ENCODE results near the gene LCN2. TPM values are rescaled to one million over a fixed set of nuclear protein-coding genes. Genes with fewer than 3 reads are reported as not detected.

Gene LCN2
- total RNA-seq, result 0.09 TPM
- polyA plus RNA-seq (ENCODE audit: insufficient read depth in 1 of 8, insufficient read length in 8 of 8, low replicate concordance in 1 of 8), result 1 to 10 TPM in 5 of 8 donors, under 1 TPM in 3; 0.72 to 2.8 (median 1.3) TPM
- long read RNA-seq, donor 1, result 0 reads
- long read RNA-seq, donor 2, result 0 reads
- long read RNA-seq, donor 3, partial matches to known transcripts, result 0 of 1 reads
- long read RNA-seq, donor 3, other reads (novel, unspliced or antisense), result 0 of 1 reads
- long read RNA-seq, donor 4, result 0 reads
- long read RNA-seq, donor 5, partial matches to known transcripts, result 0 of 1 reads
- long read RNA-seq, donor 5, other reads (novel, unspliced or antisense), result 0 of 1 reads
- long read RNA-seq, donor 6, result 0 reads
- long read RNA-seq, donor 7, partial matches to known transcripts, result 0 of 2 reads
- long read RNA-seq, donor 7, other reads (novel, unspliced or antisense), result 0 of 2 reads
- long read RNA-seq, donor 8, result 0 reads
- long read RNA-seq, donor 9, partial matches to known transcripts, result 0 of 1 reads
- long read RNA-seq, donor 9, other reads (novel, unspliced or antisense), result 0 of 1 reads
- long read RNA-seq, donor 10, result 0 reads
- long read RNA-seq, donor 11, partial matches to known transcripts, result 0 of 2 reads
- long read RNA-seq, donor 11, other reads (novel, unspliced or antisense), result 0 of 2 reads

DNA sequence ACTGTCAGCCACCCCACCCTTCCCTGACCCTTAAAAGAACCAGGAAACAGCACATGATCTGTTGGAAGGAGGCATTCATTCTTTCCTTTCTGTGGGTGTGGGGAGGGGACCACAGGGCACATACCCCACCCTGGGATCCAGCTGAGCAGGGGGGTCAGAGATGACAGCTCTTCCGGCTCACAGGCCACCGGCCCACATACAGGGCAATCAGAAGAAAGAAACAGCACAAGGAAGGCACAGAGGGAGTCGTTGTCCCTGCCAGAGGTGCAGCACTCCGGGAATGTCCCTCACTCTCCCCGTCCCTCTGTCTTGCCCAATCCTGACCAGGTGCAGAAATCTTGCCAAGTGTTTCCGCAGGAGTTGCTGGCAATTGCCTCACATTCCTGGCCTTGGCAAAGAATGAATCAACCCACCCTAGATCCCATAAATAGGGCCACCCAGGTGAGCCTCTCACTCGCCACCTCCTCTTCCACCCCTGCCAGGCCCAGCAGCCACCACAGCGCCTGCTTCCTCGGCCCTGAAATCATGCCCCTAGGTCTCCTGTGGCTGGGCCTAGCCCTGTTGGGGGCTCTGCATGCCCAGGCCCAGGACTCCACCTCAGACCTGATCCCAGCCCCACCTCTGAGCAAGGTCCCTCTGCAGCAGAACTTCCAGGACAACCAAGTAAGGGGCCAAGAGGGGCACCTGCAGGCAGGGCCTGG is at the start of gene LCN2:
Gene LCN2 (plus strand): TSS at position 453 of the 701 bp plus-strand sequence. CDS start 73 bp downstream, at position 526.
- Histone ChIP-seq H3K4me3 (ENCODE audit: low read length) (no peak within 1 kb of the TSS), H3K9me3 (replicated peaks; ENCODE audit: control insufficient read depth, low read depth, low read length) (no peaks in the 10 kb centered on the region), H3K36me3 (ENCODE audit: control insufficient read depth, insufficient read depth, low read length) (no peaks in the 10 kb centered on the region), H3K4me1 (ENCODE audit: control insufficient read depth, insufficient read depth, low read length) (peaks cover 28% of the 10 kb centered on the region), H3K27me3 (ENCODE audit: control insufficient read depth, insufficient read depth, low read length) (peaks cover 5% of the 10 kb centered on the region), H3K27ac (ENCODE audit: low read length) (no peak within 1 kb of the TSS)
- 67% methylated on average over 9 of the region's 9 CpGs for WGBS (ENCODE audit: insufficient coverage)
- DNase-seq, result peak; percentile 70

DNA sequence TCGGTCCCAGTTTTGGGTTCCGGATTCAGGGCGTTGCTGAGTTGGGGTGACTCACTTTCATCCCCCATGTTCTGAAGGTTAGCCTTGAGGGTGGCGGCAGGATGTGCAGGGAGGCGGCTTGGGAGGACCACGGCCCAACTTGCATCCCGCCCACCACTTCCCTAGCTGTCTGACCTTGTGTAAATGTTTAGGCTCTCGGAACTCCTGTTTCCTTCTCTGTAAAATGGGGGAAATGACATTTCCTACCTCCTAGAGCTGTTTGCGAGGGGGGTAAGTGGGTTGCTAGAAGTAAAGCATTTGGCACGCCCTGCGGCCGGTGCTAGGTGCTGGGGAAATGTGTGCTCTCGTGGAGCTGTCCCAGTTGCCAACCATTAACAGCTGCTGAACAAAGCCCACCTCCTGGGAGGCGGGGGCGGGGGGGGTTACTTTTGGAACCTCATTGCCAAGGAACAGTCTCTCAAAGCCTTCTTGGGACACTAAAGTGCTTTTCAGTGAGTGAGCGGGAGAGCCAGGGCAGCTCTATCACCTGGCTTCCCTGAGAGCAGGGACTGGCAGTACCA is 49.2 kb upstream of the LCN2 start:
- no peaks in the 10 kb centered on the region for H3K9me3 ChIP-seq (replicated peaks; ENCODE audit: control insufficient read depth, low read depth, low read length)
- peaks cover 48% of the 10 kb centered on the region for H3K36me3 ChIP-seq (ENCODE audit: control insufficient read depth, insufficient read depth, low read length)
- peak overlapping the region; percentile 51 for H3K4me3 ChIP-seq (ENCODE audit: low read length)
- peak; percentile 54 for DNase-seq
- H3K4me1 ChIP-seq (ENCODE audit: control insufficient read depth, insufficient read depth, low read length), result peaks cover 81% of the 10 kb centered on the region
- H3K27ac ChIP-seq (ENCODE audit: low read length), result peak overlapping the region; percentile 99
- WGBS (ENCODE audit: insufficient coverage), result 63% methylated on average over 5 of the region's 16 CpGs
- no peaks in the 10 kb centered on the region for H3K27me3 ChIP-seq (ENCODE audit: control insufficient read depth, insufficient read depth, low read length)

DNA sequence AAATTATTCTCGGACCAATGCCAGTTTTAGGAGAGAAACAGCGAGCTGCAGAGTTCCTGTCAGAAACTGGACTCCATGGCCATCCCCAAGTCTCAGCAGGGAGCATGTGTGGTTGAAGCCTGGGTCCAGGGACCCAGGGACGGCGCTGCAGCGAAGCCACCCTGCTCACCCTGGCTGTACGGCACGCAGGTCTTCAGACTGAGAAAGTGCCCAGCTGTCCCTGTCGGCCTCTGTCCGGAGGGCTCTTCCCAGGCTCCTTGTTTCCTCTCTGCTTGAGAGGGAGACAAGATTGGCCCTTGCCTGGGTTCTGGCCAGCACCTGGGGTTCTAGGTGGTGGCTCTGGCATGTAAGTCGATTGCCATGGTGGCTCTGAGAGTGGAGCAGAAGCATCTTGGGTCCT is 48.7 kb upstream of the LCN2 start:
- no peak for DNase-seq
- Histone ChIP-seq H3K9me3 (replicated peaks; ENCODE audit: control insufficient read depth, low read depth, low read length) (no peaks in the 10 kb centered on the region), H3K27ac (ENCODE audit: low read length) (peak overlapping the region; percentile 99), H3K4me3 (ENCODE audit: low read length) (no peak overlapping the region), H3K27me3 (ENCODE audit: control insufficient read depth, insufficient read depth, low read length) (no peaks in the 10 kb centered on the region), H3K4me1 (ENCODE audit: control insufficient read depth, insufficient read depth, low read length) (peaks cover 80% of the 10 kb centered on the region), H3K36me3 (ENCODE audit: control insufficient read depth, insufficient read depth, low read length) (peaks cover 48% of the 10 kb centered on the region)
- WGBS (ENCODE audit: insufficient coverage), result 93% methylated on average over 9 of the region's 10 CpGs

DNA sequence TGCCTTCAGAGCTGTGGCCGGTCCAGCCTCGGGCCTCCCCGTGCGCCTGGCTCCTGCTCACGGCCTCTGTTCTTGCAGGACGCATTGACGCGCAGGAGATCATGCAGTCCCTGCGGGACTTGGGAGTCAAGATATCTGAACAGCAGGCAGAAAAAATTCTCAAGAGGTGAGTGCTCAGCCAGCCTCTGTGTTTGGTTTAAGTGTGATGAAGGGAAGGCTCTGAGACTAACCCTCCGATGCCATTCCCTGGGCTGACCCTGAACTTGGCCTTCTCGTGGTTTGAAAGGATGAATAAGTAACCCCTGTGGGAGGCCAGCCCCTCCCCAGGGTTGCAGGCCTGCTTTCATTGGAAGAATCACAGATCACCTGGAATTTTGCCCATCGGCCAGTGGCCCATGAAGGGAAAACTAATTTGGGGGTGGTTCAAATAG is 48.0 kb upstream of the LCN2 start:
- DNase-seq, result no peak
- Histone ChIP-seq H3K27ac (ENCODE audit: low read length) (no peak overlapping the region), H3K4me3 (ENCODE audit: low read length) (no peak overlapping the region), H3K36me3 (ENCODE audit: control insufficient read depth, insufficient read depth, low read length) (peaks cover 55% of the 10 kb centered on the region), H3K4me1 (ENCODE audit: control insufficient read depth, insufficient read depth, low read length) (peaks cover 81% of the 10 kb centered on the region), H3K9me3 (replicated peaks; ENCODE audit: control insufficient read depth, low read depth, low read length) (no peaks in the 10 kb centered on the region), H3K27me3 (ENCODE audit: control insufficient read depth, insufficient read depth, low read length) (no peaks in the 10 kb centered on the region)
- 88% methylated on average over 12 of the region's 12 CpGs for WGBS (ENCODE audit: insufficient coverage)

DNA sequence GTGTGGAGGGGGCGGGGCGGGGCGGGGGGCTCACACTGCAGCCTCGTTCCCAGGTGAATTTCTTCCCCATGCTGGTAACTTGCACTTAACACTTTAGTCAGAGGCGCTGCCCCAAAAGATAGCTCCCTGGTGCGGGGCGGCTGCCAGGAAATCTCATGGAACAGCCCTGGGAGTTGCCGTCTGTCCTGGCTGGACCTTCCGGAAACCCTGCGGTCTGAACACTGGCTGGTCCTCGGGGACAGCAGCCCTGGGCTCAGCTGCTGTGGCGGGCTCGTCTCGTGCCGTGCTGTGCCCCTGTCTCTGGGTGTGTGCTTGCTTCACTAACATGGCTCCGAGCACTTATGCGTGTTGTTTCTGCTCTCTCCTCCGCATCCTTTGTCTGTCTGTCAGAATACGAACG is 47.6 kb upstream of the LCN2 start:
- H3K9me3 ChIP-seq (replicated peaks; ENCODE audit: control insufficient read depth, low read depth, low read length), result no peaks in the 10 kb centered on the region
- no peak overlapping the region for H3K4me3 ChIP-seq (ENCODE audit: low read length)
- no peak overlapping the region for H3K27ac ChIP-seq (ENCODE audit: low read length)

DNA sequence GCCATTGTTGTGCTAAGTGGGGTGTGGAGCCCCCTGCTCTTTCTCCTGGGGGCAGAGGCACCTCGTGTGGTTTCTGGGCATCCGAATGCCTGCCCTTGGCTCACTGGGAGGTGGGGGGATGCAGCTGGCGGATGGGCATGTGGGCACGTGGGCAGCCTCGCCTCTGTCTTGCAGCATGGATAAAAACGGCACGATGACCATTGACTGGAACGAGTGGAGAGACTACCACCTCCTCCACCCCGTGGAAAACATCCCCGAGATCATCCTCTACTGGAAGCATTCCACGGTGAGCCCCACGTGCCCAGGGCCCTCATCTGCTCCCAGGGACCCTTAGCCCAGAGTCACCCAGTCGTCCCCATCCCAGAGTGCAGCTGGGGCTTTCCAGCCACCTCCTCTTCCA is 47.1 kb upstream of the LCN2 start:
- H3K27ac ChIP-seq (ENCODE audit: low read length), result no peak overlapping the region
- no peak overlapping the region for H3K4me3 ChIP-seq (ENCODE audit: low read length)
- H3K4me1 ChIP-seq (ENCODE audit: control insufficient read depth, insufficient read depth, low read length), result peaks cover 85% of the 10 kb centered on the region
- H3K27me3 ChIP-seq (ENCODE audit: control insufficient read depth, insufficient read depth, low read length), result no peaks in the 10 kb centered on the region
- DNase-seq, result no peak
- no peaks in the 10 kb centered on the region for H3K9me3 ChIP-seq (replicated peaks; ENCODE audit: control insufficient read depth, low read depth, low read length)
- peaks cover 60% of the 10 kb centered on the region for H3K36me3 ChIP-seq (ENCODE audit: control insufficient read depth, insufficient read depth, low read length)
- 85% methylated on average over 13 of the region's 13 CpGs for WGBS (ENCODE audit: insufficient coverage)

More for the DNA sequence above, 47.6 kb upstream of the LCN2 start:
- DNase-seq, result no peak
- Histone ChIP-seq H3K27me3 (ENCODE audit: control insufficient read depth, insufficient read depth, low read length) (no peaks in the 10 kb centered on the region), H3K36me3 (ENCODE audit: control insufficient read depth, insufficient read depth, low read length) (peaks cover 55% of the 10 kb centered on the region), H3K4me1 (ENCODE audit: control insufficient read depth, insufficient read depth, low read length) (peaks cover 81% of the 10 kb centered on the region)
- 82% methylated on average over 20 of the region's 20 CpGs for WGBS (ENCODE audit: insufficient coverage)

DNA sequence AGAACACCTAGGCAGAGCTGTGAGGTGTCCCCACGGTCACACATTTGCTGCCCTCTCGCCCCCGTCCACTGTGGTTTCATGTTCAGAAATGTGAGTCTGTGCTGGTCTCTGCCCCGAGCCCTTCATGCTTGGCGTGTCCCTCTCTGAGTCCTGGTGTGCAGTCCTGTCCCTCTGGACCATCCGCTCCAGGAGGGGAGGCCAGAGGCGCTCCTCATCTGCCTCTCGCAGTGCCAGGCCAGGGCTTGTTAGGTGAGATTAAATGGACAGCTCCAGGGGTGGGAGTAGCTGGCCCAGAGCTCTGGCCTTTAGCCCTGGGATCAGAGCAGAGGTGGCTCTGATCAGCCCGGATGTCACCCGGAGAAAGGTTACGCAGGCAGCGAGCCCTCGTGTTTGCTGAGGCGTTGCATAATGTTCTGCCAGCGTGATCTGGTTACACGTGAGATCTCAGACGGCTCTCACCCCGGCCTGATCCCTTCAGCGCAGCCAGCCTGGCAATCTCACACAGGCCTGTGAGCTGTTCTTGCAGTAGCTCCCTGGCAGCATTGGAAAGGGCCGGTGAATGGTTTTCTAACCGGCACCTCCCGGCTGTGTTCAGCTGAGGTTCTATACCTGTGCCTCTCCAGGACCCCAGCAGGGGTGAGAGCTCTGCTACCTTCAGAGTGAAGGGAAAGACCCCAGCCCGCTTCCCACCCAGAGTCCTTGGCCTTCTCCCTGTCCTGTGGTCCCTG is 46.2 kb upstream of the LCN2 start:
- no peak for DNase-seq
- no peaks in the 10 kb centered on the region for H3K27me3 ChIP-seq (ENCODE audit: control insufficient read depth, insufficient read depth, low read length)
- no peak overlapping the region for H3K4me3 ChIP-seq (ENCODE audit: low read length)
- H3K9me3 ChIP-seq (replicated peaks; ENCODE audit: control insufficient read depth, low read depth, low read length), result no peaks in the 10 kb centered on the region
- peaks cover 68% of the 10 kb centered on the region for H3K36me3 ChIP-seq (ENCODE audit: control insufficient read depth, insufficient read depth, low read length)
- peak overlapping the region; percentile 53 for H3K27ac ChIP-seq (ENCODE audit: low read length)
- WGBS (ENCODE audit: insufficient coverage), result 86% methylated on average over 23 of the region's 23 CpGs
- peaks cover 85% of the 10 kb centered on the region for H3K4me1 ChIP-seq (ENCODE audit: control insufficient read depth, insufficient read depth, low read length)

DNA sequence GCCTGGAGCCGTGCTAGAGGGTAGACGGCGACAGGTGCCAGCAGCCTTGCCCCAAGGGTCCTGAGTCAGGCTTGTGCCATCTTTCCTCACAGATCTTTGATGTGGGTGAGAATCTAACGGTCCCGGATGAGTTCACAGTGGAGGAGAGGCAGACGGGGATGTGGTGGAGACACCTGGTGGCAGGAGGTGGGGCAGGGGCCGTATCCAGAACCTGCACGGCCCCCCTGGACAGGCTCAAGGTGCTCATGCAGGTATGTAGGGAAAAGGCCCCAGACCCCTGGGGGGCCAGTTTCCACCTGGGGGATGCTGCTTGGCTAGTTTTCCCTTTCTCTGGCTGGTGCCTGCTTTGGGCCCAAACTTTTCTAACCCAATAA is 45.7 kb upstream of the LCN2 start:
- H3K9me3 ChIP-seq (replicated peaks; ENCODE audit: control insufficient read depth, low read depth, low read length), result no peaks in the 10 kb centered on the region
- no peaks in the 10 kb centered on the region for H3K27me3 ChIP-seq (ENCODE audit: control insufficient read depth, insufficient read depth, low read length)
- H3K4me1 ChIP-seq (ENCODE audit: control insufficient read depth, insufficient read depth, low read length), result peaks cover 84% of the 10 kb centered on the region
- DNase-seq, result no peak
- 58% methylated on average over 8 of the region's 8 CpGs for WGBS (ENCODE audit: insufficient coverage)
- H3K36me3 ChIP-seq (ENCODE audit: control insufficient read depth, insufficient read depth, low read length), result peaks cover 72% of the 10 kb centered on the region
- peak overlapping the region; percentile 53 for H3K27ac ChIP-seq (ENCODE audit: low read length)
- H3K4me3 ChIP-seq (ENCODE audit: low read length), result no peak overlapping the region

DNA sequence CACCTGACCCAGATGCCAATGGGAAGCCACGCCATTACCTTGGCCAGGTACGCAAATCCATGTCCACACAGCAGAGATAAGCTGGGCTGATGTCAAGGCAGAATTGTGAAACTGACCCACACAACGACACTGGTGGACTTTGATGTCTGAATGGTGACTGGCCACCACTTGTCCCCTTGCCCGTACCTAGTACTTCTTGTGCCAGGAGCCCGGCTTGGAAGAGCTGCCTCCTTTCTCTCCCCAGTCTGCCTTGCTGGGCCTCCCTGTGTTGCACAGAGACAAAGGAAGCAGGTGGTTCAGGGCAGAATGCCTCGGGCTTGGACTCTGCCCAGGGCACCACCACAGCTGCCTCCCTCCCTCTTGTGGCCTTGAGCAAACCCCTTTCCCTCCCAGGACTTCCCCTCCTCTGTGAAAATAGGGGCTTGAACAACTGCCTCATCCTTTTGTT is 45.1 kb upstream of the LCN2 start:
- no peaks in the 10 kb centered on the region for H3K9me3 ChIP-seq (replicated peaks; ENCODE audit: control insufficient read depth, low read depth, low read length)
- H3K27me3 ChIP-seq (ENCODE audit: control insufficient read depth, insufficient read depth, low read length), result no peaks in the 10 kb centered on the region
- 72% methylated on average over 6 of the region's 6 CpGs for WGBS (ENCODE audit: insufficient coverage)
- peaks cover 74% of the 10 kb centered on the region for H3K36me3 ChIP-seq (ENCODE audit: control insufficient read depth, insufficient read depth, low read length)
- DNase-seq, result peak; percentile 74
- peaks cover 84% of the 10 kb centered on the region for H3K4me1 ChIP-seq (ENCODE audit: control insufficient read depth, insufficient read depth, low read length)
- H3K4me3 ChIP-seq (ENCODE audit: low read length), result no peak overlapping the region
- peak overlapping the region; percentile 77 for H3K27ac ChIP-seq (ENCODE audit: low read length)

Data from muscle of leg (tissue), 16 donors.